ENCODE results near the gene ZNF606.

- TF ChIP-seq, protein P1, sequence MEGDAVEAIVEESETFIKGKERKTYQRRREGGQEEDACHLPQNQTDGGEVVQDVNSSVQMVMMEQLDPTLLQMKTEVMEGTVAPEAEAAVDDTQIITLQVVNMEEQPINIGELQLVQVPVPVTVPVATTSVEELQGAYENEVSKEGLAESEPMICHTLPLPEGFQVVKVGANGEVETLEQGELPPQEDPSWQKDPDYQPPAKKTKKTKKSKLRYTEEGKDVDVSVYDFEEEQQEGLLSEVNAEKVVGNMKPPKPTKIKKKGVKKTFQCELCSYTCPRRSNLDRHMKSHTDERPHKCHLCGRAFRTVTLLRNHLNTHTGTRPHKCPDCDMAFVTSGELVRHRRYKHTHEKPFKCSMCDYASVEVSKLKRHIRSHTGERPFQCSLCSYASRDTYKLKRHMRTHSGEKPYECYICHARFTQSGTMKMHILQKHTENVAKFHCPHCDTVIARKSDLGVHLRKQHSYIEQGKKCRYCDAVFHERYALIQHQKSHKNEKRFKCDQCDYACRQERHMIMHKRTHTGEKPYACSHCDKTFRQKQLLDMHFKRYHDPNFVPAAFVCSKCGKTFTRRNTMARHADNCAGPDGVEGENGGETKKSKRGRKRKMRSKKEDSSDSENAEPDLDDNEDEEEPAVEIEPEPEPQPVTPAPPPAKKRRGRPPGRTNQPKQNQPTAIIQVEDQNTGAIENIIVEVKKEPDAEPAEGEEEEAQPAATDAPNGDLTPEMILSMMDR (IDR thresholded peaks at IDR 0.05): no peak
- no peak for TF ChIP-seq POLR2A (IDR thresholded peaks at IDR 0.05)
These were observed 22.0 kb upstream of the ZNF606 start for GRCh38 chr19:58024661-58025060.

All from right lobe of liver (tissue), 4 donors.